Lung (tissue), 12 donors: ENCODE results near the gene SLC7A8. TPM values are rescaled to one million over a fixed set of nuclear protein-coding genes. Genes with fewer than 3 reads are reported as not detected.

Experiments used
- ATAC-seq: fragments of 200-7000 bp; cut with Tn5 transposase; one replicate; pipeline ENCODE4 v1.9.1; 2020; ENCODE audit warnings: moderate number of reproducible peaks; ENCODE audit not compliant: insufficient read depth, low FRiP score
- DNase-seq, 3 donors: peaks; one replicate each; pipeline ENCODE4 v3.0.0-alpha.2; 2013 to 2017
- H3K27ac ChIP-seq, 2 donors: one replicate each; pipeline ENCODE4 v1.5.1; 2013; ENCODE audit warnings: mild to moderate bottlenecking in 2 of 2, moderate library complexity in 2 of 2, control low read depth in 1 of 2, inconsistent platforms in 1 of 2, low read depth in 1 of 2, low read length in 1 of 2
- H3K27me3 ChIP-seq, 3 donors: one replicate each; pipeline ENCODE4 v1.5.1; 2013; ENCODE audit warnings: low read length in 2 of 3; ENCODE audit not compliant: control insufficient read depth in 3 of 3, insufficient read depth in 3 of 3
- H3K36me3 ChIP-seq, 4 donors: one replicate each; pipeline ENCODE4 v1.5.1; 2013; ENCODE audit warnings: low read length in 4 of 4, mild to moderate bottlenecking in 1 of 4, moderate library complexity in 1 of 4; ENCODE audit not compliant: control insufficient read depth in 4 of 4, insufficient read depth in 4 of 4
- H3K4me1 ChIP-seq, 5 donors: one replicate each; pipeline ENCODE4 v1.5.1; 2013; ENCODE audit warnings: low read length in 5 of 5, mild to moderate bottlenecking in 2 of 5, moderate library complexity in 1 of 5; ENCODE audit not compliant: control insufficient read depth in 5 of 5, insufficient read depth in 5 of 5
- H3K4me3 ChIP-seq: one replicate; pipeline ENCODE4 v1.5.1; 2013; ENCODE audit warnings: mild to moderate bottlenecking, control low read depth, moderate library complexity
- H3K9ac ChIP-seq, 2 donors: one replicate each; pipeline ENCODE4 v1.5.1; 2013; ENCODE audit warnings: low read length in 2 of 2, control low read depth in 1 of 2; ENCODE audit not compliant: insufficient read depth in 1 of 2
- H3K9me3 ChIP-seq, 4 donors: one replicate each; pipeline ENCODE4 v1.5.1; 2013; ENCODE audit warnings: low read length in 3 of 4, mild to moderate bottlenecking in 1 of 4, moderate library complexity in 1 of 4; ENCODE audit not compliant: control insufficient read depth in 4 of 4, insufficient read depth in 3 of 4
- CTCF ChIP-seq: IDR thresholded peaks from 2 replicates; pipeline ENCODE4 v1.5.1; 2012; ENCODE audit warnings: mild to moderate bottlenecking; ENCODE audit errors: control extremely low read depth, extremely low read depth
- WGBS, 2 donors: extraction: QIAGEN DNeasy Blood & Tissue Kit; methylation state at CpG; one replicate each; pipeline ENCODE4 v1.1.7; 2013; 5-methylcytosine and 5-hydroxymethylcytosine counted together
- polyA plus RNA-seq, 2 donors: library from polyadenylated mRNA; stranded (reverse); fragments of 200-250 nt; gene quantifications; one replicate each; pipeline ENCODE4 v1.2.1, GENCODE V29; 2013
- total RNA-seq, 2 donors: library from RNA; depleted of rRNA in 1 of 2; stranded (reverse); fragments of >200 nt in 1 of 2; gene quantifications; one replicate each; pipeline ENCODE4 v1.2.1, GENCODE V29; 2014 to 2021
- donor health status: control.
- donor health status: control.
- donor health status: Bipolar disorder and iron deficiency.
- donor health status: healthy.
- donor health status: DM: yes; HTN: yes; CAD: no.

SLC7A8 gene
- total and polyA plus RNA-seq, 4 donors: 28.1 to 74.0 (median 41.9) TPM

GRCh38 chr14:23120541-23121251 is 62.8 kb downstream of the SLC7A8 start:
- H3K36me3 ChIP-seq: peaks cover 0 to 2% (median 0%) of the 10 kb centered on the region in 4 donors
- no peaks in the 10 kb centered on the region for H3K27me3 ChIP-seq
- DNase-seq (peak; percentile 92), ATAC-seq (peak; percentile 88)
- no peak overlapping the region for H3K4me3 ChIP-seq
- H3K9me3 ChIP-seq: no peaks in the 10 kb centered on the region
- no peak overlapping the region for H3K27ac ChIP-seq
- H3K9ac ChIP-seq: no peak overlapping the region
- peak; percentile 100 for TF ChIP-seq CTCF
- peaks cover 0 to 25% (median 11%) of the 10 kb centered on the region in 5 donors for H3K4me1 ChIP-seq
- 9 to 15% methylated on average over 9 of the region's 9 CpGs for WGBS, 2 donors

- 29 to 66% methylated on average over 16 of the region's 16 CpGs for WGBS, 2 donors
- H3K4me1 ChIP-seq: peaks cover 0 to 33% (median 18%) of the 10 kb centered on the region in 5 donors
Measured at GRCh38 chr14:23119363-23120327, 63.8 kb downstream of the SLC7A8 start.

GRCh38 chr14:23118506-23119362 is 64.7 kb downstream of the SLC7A8 start, which contains the start of gene CEBPE:
Gene CEBPE (minus strand): TSS chr14:23119255. CDS start chr14:23119091, 164 bp downstream.
- no peaks in the 10 kb centered on the region for H3K9me3 ChIP-seq
- 43 to 69% methylated on average over 31 to 32 of the region's 32 CpGs for WGBS, 2 donors
- no peaks in the 10 kb centered on the region for H3K36me3 ChIP-seq
- DNase-seq (no peak), ATAC-seq (no peak)
- H3K9ac ChIP-seq: no peak within 1 kb of the TSS
- H3K4me1 ChIP-seq: peaks cover 0 to 37% (median 18%) of the 10 kb centered on the region in 5 donors
- H3K4me3 ChIP-seq: no peak within 1 kb of the TSS
- H3K27ac ChIP-seq: peak within 1 kb of the TSS in 1 of 2 donors; percentile 40
- no peaks in the 10 kb centered on the region for H3K27me3 ChIP-seq
- TF ChIP-seq CTCF: no peak

More at GRCh38 chr14:23119363-23120327, 63.8 kb downstream of the SLC7A8 start:
- no peak for ATAC-seq
- H3K9ac ChIP-seq: no peak overlapping the region
- peak overlapping the region in 1 of 2 donors; percentile 40 for H3K27ac ChIP-seq
- no peaks in the 10 kb centered on the region for H3K36me3 ChIP-seq
- TF ChIP-seq CTCF: no peak
- H3K9me3 ChIP-seq: no peaks in the 10 kb centered on the region
- no peak for DNase-seq
- no peak overlapping the region for H3K4me3 ChIP-seq
- no peaks in the 10 kb centered on the region for H3K27me3 ChIP-seq
